Esophagus (tissue), 2 donors: ENCODE measurements around the gene TACR2. TPM values are rescaled to one million over a fixed set of nuclear protein-coding genes. Genes with fewer than 3 reads are reported as not detected.

Experiments used
- H3K27ac ChIP-seq, 2 donors: one replicate each; pipeline ENCODE4 v1.5.1; 2013; ENCODE audit warnings: low read depth in 2 of 2, mild to moderate bottlenecking in 2 of 2, inconsistent platforms in 1 of 2, low read length in 1 of 2, moderate library complexity in 1 of 2
- H3K27me3 ChIP-seq, 2 donors: one replicate each; pipeline ENCODE4 v1.6.1; 2013; ENCODE audit warnings: low read length in 2 of 2, control low read depth in 1 of 2, mild to moderate bottlenecking in 1 of 2; ENCODE audit not compliant: insufficient read depth in 2 of 2, control insufficient read depth in 1 of 2
- H3K36me3 ChIP-seq, 2 donors: one replicate each; pipeline ENCODE4 v1.6.1; 2013; ENCODE audit warnings: low read length in 1 of 2; ENCODE audit not compliant: control insufficient read depth in 2 of 2, insufficient read depth in 2 of 2
- H3K4me1 ChIP-seq, 2 donors: one replicate each; pipeline ENCODE4 v1.6.1; 2013; ENCODE audit warnings: low read length in 1 of 2; ENCODE audit not compliant: control insufficient read depth in 2 of 2, insufficient read depth in 2 of 2
- H3K4me3 ChIP-seq, 2 donors: one replicate each; pipeline ENCODE4 v1.5.1; 2013; ENCODE audit warnings: low read length in 2 of 2, mild to moderate bottlenecking in 2 of 2, low read depth in 1 of 2, moderate library complexity in 1 of 2
- H3K9me3 ChIP-seq, 2 donors: one replicate each; pipeline ENCODE4 v1.6.1; 2013; ENCODE audit warnings: mild to moderate bottlenecking in 2 of 2, low read depth in 1 of 2, low read length in 1 of 2, moderate library complexity in 1 of 2; ENCODE audit not compliant: control insufficient read depth in 2 of 2, insufficient read depth in 1 of 2
- WGBS, 2 donors: extraction: QIAGEN DNeasy Blood & Tissue Kit; methylation state at CpG; one replicate each; pipeline ENCODE4 v1.1.7; 2013; 5-methylcytosine and 5-hydroxymethylcytosine counted together
- polyA plus RNA-seq, 2 donors: library from polyadenylated mRNA; stranded (reverse); fragments of 200-250 nt; gene quantifications; one replicate each; pipeline ENCODE4 v1.2.3, GENCODE V29; 2013
- donor health status: healthy with polysubstance abuse.
- donor health status: Bipolar disorder and iron deficiency.

Gene TACR2
- polyA plus RNA-seq, 2 donors: 5.8 to 9.6 TPM

- H3K36me3 ChIP-seq: peaks cover 0 to 2% of the 10 kb centered on the region in 2 donors
- no peak overlapping the region for H3K4me3 ChIP-seq
- WGBS, 2 donors: 88 to 91% methylated on average over 4 of the region's 4 CpGs
- peaks cover 3 to 14% of the 10 kb centered on the region in 2 donors for H3K4me1 ChIP-seq
- H3K27ac ChIP-seq: peak overlapping the region; percentile 19 to 51
- H3K27me3 ChIP-seq: no peaks in the 10 kb centered on the region
- H3K9me3 ChIP-seq: no peaks in the 10 kb centered on the region
These were observed 6.0 kb upstream of the TACR2 start for GRCh38 chr10:69422676-69423075.

- Histone ChIP-seq H3K9me3 (no peaks in the 10 kb centered on the region), H3K4me3 (no peak overlapping the region), H3K27me3 (no peaks in the 10 kb centered on the region), H3K27ac (peak overlapping the region; percentile 40 to 86), H3K36me3 (peaks cover 0 to 2% of the 10 kb centered on the region in 2 donors), H3K4me1 (peaks cover 3 to 14% of the 10 kb centered on the region in 2 donors)
- 49 to 52% methylated on average over 13 of the region's 13 CpGs for WGBS, 2 donors
These were observed 5.0 kb upstream of the TACR2 start for GRCh38 chr10:69421611-69422308.

GRCh38 chr10:69419744-69420126 is 3.0 kb upstream of the TACR2 start:
- 74 to 85% methylated on average over 11 of the region's 11 CpGs for WGBS, 2 donors
- Histone ChIP-seq H3K4me3 (no peak overlapping the region), H3K36me3 (no peaks in the 10 kb centered on the region), H3K27me3 (no peaks in the 10 kb centered on the region), H3K27ac (peak overlapping the region in 1 of 2 donors; percentile 51), H3K4me1 (peaks cover 3 to 6% of the 10 kb centered on the region in 2 donors), H3K9me3 (no peaks in the 10 kb centered on the region)

GRCh38 chr10:69419096-69419743 is 2.5 kb upstream of the TACR2 start:
- Histone ChIP-seq H3K9me3 (no peaks in the 10 kb centered on the region), H3K27ac (peak overlapping the region in 1 of 2 donors; percentile 51), H3K36me3 (no peaks in the 10 kb centered on the region), H3K4me1 (peaks cover 3 to 6% of the 10 kb centered on the region in 2 donors), H3K27me3 (no peaks in the 10 kb centered on the region), H3K4me3 (no peak overlapping the region)
- 87 to 89% methylated on average over 18 of the region's 18 CpGs for WGBS, 2 donors

- Histone ChIP-seq H3K27me3 (no peaks in the 10 kb centered on the region), H3K4me3 (no peak overlapping the region), H3K9me3 (no peaks in the 10 kb centered on the region), H3K27ac (peak overlapping the region in 1 of 2 donors; percentile 84), H3K36me3 (no peaks in the 10 kb centered on the region), H3K4me1 (peaks cover 3 to 7% of the 10 kb centered on the region in 2 donors)
- WGBS, 2 donors: 64 to 68% methylated on average over 8 of the region's 8 CpGs
These were observed 1.5 kb upstream of the TACR2 start for GRCh38 chr10:69418052-69418752.

GRCh38 chr10:69417542-69417941 is 824 bp upstream of the TACR2 start:
- peak overlapping the region in 1 of 2 donors; percentile 69 for H3K27ac ChIP-seq
- no peaks in the 10 kb centered on the region for H3K27me3 ChIP-seq
- no peaks in the 10 kb centered on the region for H3K36me3 ChIP-seq
- H3K4me1 ChIP-seq: peaks cover 3 to 7% of the 10 kb centered on the region in 2 donors
- H3K9me3 ChIP-seq: no peaks in the 10 kb centered on the region
- H3K4me3 ChIP-seq: no peak overlapping the region
- 75 to 80% methylated on average over 11 of the region's 11 CpGs for WGBS, 2 donors

GRCh38 chr10:69415951-69416350 is 767 bp downstream of the TACR2 start:
- peak overlapping the region; percentile 40 to 80 for H3K27ac ChIP-seq

GRCh38 chr10:69415049-69415448 is 1.7 kb downstream of the TACR2 start:
- no peaks in the 10 kb centered on the region for H3K9me3 ChIP-seq
- H3K36me3 ChIP-seq: no peaks in the 10 kb centered on the region
- H3K4me1 ChIP-seq: peaks cover 2 to 5% of the 10 kb centered on the region in 2 donors
- no peaks in the 10 kb centered on the region for H3K27me3 ChIP-seq
- H3K27ac ChIP-seq: peak overlapping the region; percentile 55 to 84
- peak overlapping the region; percentile 19 to 41 for H3K4me3 ChIP-seq
- 80 to 83% methylated on average over 13 of the region's 13 CpGs for WGBS, 2 donors

More at GRCh38 chr10:69415951-69416350, 767 bp downstream of the TACR2 start:
- peaks cover 2 to 4% of the 10 kb centered on the region in 2 donors for H3K4me1 ChIP-seq
- 84 to 85% methylated on average over 10 of the region's 10 CpGs for WGBS, 2 donors
- no peaks in the 10 kb centered on the region for H3K36me3 ChIP-seq
- H3K9me3 ChIP-seq: no peaks in the 10 kb centered on the region
- H3K4me3 ChIP-seq: peak overlapping the region; percentile 9 to 41
- H3K27me3 ChIP-seq: no peaks in the 10 kb centered on the region
